Cardiac muscle cell (in vitro differentiated cells and primary cell): ENCODE data around the gene AGAP1. TPM values are rescaled to one million over a fixed set of nuclear protein-coding genes. Genes with fewer than 3 reads are reported as not detected.
A peak's percentile ranks its signal among the peaks of the same experiment; 100 is the strongest.

Experiments
- DNase-seq, 2 donors: peaks; one replicate each; pipeline versions ENCODE4 v3.0.0 to v3.0.0-alpha.2; 2010 to 2017; ENCODE audit warnings: low read depth in 1 of 2, low spot score in 1 of 2
- H3K27ac ChIP-seq: fragments of 200-600 bp; sonication (generic); 2 replicates; pipeline ENCODE4 v1.5.1; 2016
- H3K27me3 ChIP-seq: fragments of 200-600 bp; sonication (generic); 2 replicates; pipeline ENCODE4 v1.6.0; 2016; ENCODE audit warnings: control low read depth
- H3K36me3 ChIP-seq: fragments of 200-600 bp; sonication (generic); 2 replicates; pipeline ENCODE4 v1.5.1; 2016; ENCODE audit warnings: control low read depth
- H3K4me1 ChIP-seq: fragments of 200-600 bp; sonication (generic); 2 replicates; pipeline ENCODE4 v1.8.1; 2017; ENCODE audit warnings: low read depth, mild to moderate bottlenecking, mixed run types
- H3K4me3 ChIP-seq: fragments of 200-600 bp; sonication (generic); 2 replicates; pipeline ENCODE4 v1.5.1; 2016; ENCODE audit warnings: mild to moderate bottlenecking
- H3K9me3 ChIP-seq: fragments of 200-600 bp; sonication (generic); 2 replicates; pipeline ENCODE4 v1.5.1; 2017; ENCODE audit warnings: low read depth, mild to moderate bottlenecking, control low read depth
- polyA plus RNA-seq: library from polyadenylated mRNA; unstranded; fragments of >200 nt; fragmentation: Nextera tagmentation; extraction: Ambion mirVana; gene quantifications from 2 replicates; pipeline ENCODE4 v1.2.1, GENCODE V29; 2016
- total RNA-seq: library from RNA; depleted of rRNA; stranded (reverse); fragments of >200 nt; gene quantifications from 2 replicates; pipeline ENCODE4 v1.2.3, GENCODE V29; 2016
- TF ChIP-seq, protein P1 (sequence below): IDR thresholded peaks from 2 replicates; pipeline ENCODE4 v1.5.1; 2012; ENCODE audit warnings: low read depth, mild to moderate bottlenecking, low read length

AGAP1 gene
- total and polyA plus RNA-seq, 2 experiments from 2014 or later: 8.6 to 38.2 TPM

DNA sequence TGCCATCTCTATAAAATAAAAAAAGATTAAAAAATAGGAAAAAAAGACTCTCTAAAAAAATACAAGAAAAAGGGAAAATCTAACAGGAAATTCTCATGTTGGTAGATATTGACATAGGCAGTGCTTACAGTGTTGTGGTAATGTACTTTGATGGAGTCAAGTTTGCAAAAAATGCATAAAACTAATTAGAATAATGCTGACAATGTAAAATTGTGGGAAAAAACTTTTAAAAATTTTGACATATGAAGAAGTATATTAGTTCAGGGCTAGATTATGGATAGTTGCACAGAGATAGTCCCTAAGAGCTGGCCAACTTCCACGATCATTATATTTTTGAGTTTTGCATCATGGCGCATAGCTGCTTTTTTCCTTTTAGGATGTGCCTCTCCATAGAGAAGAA lies 601.7 kb downstream of the AGAP1 start:
- Histone ChIP-seq H3K9me3 (no peaks in the 10 kb centered on the region), H3K4me3 (no peak overlapping the region)
- DNase-seq: no peak

DNA sequence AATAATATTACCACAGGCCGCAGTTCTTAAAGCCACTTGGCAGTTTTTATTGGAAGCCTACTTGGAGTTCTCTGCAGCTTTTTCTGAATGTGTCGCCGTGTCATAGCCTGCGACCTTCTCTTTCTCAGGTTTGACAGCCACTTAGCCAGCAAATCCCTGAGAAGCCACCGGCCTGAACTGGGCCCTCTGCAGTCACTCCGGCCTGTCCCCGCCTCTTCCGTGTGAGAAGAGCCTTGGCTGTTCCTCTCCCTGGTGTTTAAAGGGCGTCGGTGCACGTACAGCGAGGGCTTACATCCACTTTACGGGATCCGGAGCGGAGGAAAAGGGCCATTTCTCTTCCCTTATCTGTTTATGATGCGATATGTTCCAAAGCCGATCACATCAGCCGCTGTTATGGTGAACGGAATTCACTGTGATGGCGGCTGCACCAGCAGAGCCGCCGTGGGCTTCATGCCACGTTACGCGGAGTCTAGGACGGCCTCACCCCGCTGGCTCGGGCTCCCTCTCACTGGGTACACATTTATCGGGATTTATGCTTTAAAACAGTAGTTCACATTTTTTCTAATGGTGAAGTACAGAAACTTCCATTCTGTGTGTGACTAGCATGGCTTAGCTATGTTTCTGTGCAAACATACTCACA lies 607.6 kb downstream of the AGAP1 start:
- Histone ChIP-seq H3K9me3 (no peaks in the 10 kb centered on the region), H3K27me3 (no peaks in the 10 kb centered on the region), H3K36me3 (no peaks in the 10 kb centered on the region), H3K4me3 (no peak overlapping the region), H3K4me1 (peaks cover 5% of the 10 kb centered on the region), H3K27ac (peak overlapping the region; percentile 35)
- TF ChIP-seq, protein P1, sequence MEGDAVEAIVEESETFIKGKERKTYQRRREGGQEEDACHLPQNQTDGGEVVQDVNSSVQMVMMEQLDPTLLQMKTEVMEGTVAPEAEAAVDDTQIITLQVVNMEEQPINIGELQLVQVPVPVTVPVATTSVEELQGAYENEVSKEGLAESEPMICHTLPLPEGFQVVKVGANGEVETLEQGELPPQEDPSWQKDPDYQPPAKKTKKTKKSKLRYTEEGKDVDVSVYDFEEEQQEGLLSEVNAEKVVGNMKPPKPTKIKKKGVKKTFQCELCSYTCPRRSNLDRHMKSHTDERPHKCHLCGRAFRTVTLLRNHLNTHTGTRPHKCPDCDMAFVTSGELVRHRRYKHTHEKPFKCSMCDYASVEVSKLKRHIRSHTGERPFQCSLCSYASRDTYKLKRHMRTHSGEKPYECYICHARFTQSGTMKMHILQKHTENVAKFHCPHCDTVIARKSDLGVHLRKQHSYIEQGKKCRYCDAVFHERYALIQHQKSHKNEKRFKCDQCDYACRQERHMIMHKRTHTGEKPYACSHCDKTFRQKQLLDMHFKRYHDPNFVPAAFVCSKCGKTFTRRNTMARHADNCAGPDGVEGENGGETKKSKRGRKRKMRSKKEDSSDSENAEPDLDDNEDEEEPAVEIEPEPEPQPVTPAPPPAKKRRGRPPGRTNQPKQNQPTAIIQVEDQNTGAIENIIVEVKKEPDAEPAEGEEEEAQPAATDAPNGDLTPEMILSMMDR: no peak
- DNase-seq: peak in 1 of 2 donors; percentile 77

More for the DNA sequence above, 601.7 kb downstream of the AGAP1 start:
- TF ChIP-seq, protein P1: no peak
- H3K27ac ChIP-seq: no peak overlapping the region
- no peaks in the 10 kb centered on the region for H3K36me3 ChIP-seq
- no peaks in the 10 kb centered on the region for H3K4me1 ChIP-seq
- no peaks in the 10 kb centered on the region for H3K27me3 ChIP-seq

DNA sequence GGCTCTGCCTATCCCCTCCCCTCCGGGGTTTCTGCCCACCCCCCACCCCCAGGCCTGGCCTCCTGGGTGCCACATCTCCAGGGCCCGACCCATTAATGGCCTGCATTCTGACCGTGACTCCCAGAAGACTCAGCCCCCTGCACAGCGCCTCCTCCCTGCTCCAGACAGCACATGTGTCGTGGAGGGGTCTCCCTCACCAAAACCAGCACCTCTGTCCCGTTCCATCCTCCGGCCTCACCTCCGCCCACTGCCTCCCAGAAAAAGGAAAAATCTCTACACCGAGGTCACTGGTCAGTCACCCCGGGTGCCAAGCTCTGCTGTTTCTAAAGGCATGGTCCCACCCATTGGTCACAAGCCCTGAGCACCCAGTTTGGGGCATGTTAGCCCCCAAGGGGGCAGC lies 609.1 kb downstream of the AGAP1 start:
- Histone ChIP-seq H3K4me1 (peaks cover 13% of the 10 kb centered on the region), H3K27me3 (no peaks in the 10 kb centered on the region), H3K4me3 (no peak overlapping the region), H3K36me3 (no peaks in the 10 kb centered on the region), H3K9me3 (no peaks in the 10 kb centered on the region), H3K27ac (no peak overlapping the region)
- TF ChIP-seq, protein P1: no peak
- DNase-seq: no peak

DNA sequence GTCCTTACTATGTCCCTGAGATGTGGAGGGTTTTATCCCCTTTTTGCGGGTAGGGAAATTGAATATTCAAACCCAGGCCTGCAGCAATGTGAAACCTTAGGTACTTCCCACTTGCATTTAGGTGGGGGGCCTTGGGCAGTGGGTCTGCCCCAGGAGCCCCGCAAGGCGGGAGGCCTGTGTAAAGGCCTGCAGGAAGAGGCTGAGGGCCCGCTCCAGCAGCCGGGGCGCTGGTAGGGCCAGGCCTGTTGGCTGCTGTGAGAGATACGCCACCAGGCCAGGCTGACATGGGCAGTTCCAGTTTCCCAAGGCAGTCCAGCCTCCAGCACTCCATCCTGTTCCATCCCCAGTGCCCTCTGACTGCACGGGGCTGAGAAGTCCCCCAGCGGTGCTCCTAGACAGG lies 610.1 kb downstream of the AGAP1 start:
- H3K27me3 ChIP-seq: no peaks in the 10 kb centered on the region
- TF ChIP-seq, protein P1: no peak
- no peak for DNase-seq
- H3K4me1 ChIP-seq: peaks cover 13% of the 10 kb centered on the region
- no peaks in the 10 kb centered on the region for H3K36me3 ChIP-seq
- H3K27ac ChIP-seq: no peak overlapping the region
- H3K9me3 ChIP-seq: no peaks in the 10 kb centered on the region
- H3K4me3 ChIP-seq: no peak overlapping the region

DNA sequence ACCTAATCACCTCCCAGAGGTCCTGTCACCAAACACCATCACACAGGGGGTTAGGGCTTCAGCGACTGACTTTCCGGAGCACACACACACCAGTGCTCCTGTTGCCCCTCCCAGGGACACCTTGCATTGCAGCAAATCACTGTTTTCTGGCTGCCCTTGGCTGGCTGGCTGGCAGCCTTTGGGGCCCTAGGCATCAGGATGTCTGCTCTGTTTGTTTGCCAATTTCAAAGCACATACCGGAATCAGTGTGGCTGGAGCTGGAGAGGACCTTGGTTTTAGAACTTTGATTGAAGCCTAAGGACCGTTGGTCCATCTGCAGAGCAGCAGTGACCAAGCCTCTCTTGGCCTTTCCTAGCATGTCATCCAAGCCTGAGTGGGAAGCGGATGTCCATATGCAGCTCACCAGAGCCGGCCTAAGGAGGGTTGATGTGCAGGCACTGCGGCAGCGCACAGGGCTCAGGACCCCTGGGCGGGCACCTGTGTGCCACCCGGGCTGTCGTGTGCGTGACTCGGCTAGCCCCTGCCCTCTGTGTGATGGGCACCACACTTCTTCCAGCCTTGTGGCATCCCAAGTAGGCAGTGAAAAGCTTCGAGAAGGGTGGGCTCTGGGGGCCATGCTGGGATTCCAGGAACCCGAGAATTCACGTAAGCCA lies 612.2 kb downstream of the AGAP1 start:
- Histone ChIP-seq H3K4me1 (peaks cover 8% of the 10 kb centered on the region), H3K27ac (no peak overlapping the region), H3K9me3 (no peaks in the 10 kb centered on the region), H3K27me3 (no peaks in the 10 kb centered on the region), H3K4me3 (no peak overlapping the region), H3K36me3 (no peaks in the 10 kb centered on the region)
- no peak for DNase-seq
- TF ChIP-seq, protein P1: no peak
